GM10266 (cell line): ENCODE data around the gene GOLGA8R.
"Not testable (repeated sequence)": the region's sequence is repeated elsewhere in the genome, so short reads cannot be mapped to it uniquely, and the experiment has no call there.

Experiments used
- DNase-seq: peaks from one replicate; pipeline ENCODE4 v3.0.0; 2012; ENCODE audit errors: extremely low spot score

The GOLGA8R gene

GRCh38 chr15:30360990-30361389 lies 53.1 kb downstream of the GOLGA8R start:
- not testable (repeated sequence) for DNase-seq

- not testable (repeated sequence) for DNase-seq
Observed at GRCh38 chr15:30355043-30355442, 59.0 kb downstream of the GOLGA8R start.
